Activated naive CD4-positive, alpha-beta T cell treated with anti-CD3 and anti-CD28 coated beads, Interleukin-2, amount 10 ng/mL, durations not matched to agents 5 hours and 36 hours (primary cell): ENCODE data around the gene DRP2. TPM values are rescaled to one million over a fixed set of nuclear protein-coding genes. Genes with fewer than 3 reads are reported as not detected.

ENCODE experiments used
- total RNA-seq, 2 experiments: library from RNA; stranded (reverse); gene quantifications; one replicate each; pipeline ENCODE4 v1.2.3, GENCODE V29; 2021

Gene DRP2, protein sequence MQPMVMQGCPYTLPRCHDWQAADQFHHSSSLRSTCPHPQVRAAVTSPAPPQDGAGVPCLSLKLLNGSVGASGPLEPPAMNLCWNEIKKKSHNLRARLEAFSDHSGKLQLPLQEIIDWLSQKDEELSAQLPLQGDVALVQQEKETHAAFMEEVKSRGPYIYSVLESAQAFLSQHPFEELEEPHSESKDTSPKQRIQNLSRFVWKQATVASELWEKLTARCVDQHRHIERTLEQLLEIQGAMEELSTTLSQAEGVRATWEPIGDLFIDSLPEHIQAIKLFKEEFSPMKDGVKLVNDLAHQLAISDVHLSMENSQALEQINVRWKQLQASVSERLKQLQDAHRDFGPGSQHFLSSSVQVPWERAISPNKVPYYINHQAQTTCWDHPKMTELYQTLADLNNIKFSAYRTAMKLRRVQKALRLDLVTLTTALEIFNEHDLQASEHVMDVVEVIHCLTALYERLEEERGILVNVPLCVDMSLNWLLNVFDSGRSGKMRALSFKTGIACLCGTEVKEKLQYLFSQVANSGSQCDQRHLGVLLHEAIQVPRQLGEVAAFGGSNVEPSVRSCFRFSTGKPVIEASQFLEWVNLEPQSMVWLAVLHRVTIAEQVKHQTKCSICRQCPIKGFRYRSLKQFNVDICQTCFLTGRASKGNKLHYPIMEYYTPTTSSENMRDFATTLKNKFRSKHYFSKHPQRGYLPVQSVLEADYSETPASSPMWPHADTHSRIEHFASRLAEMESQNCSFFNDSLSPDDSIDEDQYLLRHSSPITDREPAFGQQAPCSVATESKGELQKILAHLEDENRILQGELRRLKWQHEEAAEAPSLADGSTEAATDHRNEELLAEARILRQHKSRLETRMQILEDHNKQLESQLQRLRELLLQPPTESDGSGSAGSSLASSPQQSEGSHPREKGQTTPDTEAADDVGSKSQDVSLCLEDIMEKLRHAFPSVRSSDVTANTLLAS
- under 1 TPM; 0.45 to 0.55 TPM for total RNA-seq

DNA sequence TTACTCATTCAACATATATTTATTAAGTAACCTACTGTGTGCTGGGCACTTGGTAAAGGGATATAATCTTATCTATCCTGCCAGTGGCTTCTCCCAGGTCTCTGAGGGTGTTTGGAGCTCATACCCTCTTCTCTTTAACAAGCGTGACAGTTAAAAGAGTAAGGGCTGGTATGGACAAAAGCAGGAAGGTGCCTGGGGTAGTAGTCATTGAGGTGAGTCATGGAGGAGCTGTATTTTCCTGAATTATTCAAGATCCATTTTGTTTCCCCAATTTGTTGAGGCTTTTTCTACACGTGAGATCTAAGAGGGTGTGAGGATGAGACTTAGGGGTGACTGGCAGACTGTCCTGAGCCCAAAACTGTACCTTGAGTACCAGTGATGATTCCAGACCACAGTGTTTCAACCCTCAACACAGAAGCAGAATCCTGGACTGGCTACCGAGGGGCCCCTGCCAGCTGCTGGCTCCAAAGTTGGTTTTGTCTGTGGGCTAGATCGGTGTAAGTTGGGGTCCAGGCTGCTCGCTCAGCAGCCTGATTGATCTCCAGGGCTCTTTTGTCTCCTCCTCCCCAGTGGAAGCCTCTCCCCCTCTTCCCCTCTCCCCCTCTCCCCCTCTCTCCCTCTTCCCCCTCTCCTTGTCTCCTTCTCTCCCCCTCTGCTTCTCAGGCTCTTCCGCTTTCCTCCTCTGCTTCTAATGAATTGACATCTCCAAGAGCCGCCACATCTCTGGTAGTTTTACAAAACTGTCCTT, at the start of gene DRP2:
Gene DRP2 (plus strand): TSS at position 671 of the 748 bp plus-strand sequence. CDS start 11,862 bp downstream, outside the sequence.

DNA sequence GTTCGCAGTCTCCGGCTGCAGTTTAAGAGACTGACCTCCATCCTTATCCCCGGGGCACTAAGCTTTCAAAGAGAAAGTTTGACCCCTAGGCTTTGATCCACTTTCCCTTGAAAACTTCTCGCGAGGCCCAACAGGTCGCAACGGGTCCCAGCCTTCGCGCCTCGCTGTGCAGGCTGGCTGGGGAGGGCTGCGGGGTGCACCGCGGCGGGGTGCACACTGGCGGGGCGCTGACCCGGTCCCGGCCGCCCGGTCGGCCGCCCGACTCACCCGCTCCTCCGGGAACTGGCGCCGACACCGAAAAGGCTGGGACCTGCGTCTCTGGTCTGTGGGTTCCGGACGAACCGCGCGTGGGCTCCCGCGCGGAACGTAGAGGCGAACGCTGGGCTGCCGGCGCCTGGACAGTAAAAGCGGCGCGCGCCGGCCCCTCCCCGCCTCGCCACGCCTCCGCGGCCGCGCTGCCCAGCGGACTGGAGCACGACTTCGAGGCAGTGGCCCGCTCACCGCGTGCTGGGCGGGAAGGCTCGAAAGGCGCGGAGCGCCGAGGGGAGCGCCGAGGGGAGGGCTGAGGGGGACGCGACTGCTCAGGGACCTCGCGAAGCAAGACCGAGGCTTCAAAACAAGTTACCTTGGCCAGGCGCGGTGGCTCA, 71.5 kb downstream of the DRP2 start, which contains the start of gene TAF7L:
Gene TAF7L (minus strand): TSS at position 378 of the 647 bp plus-strand sequence. CDS start 3,791 bp downstream, outside the sequence.

Other genes with a start within 250 kb of the DRP2 start
- 10 to 100 TPM; 22.7 to 26.4 TPM for gene TRMT2B, start 167.7 kb upstream of the DRP2 start, total RNA-seq
- gene TMEM35A, start 140.9 kb upstream of the DRP2 start, total RNA-seq = not detected
- gene CENPI, start 121.6 kb upstream of the DRP2 start, total RNA-seq = 10 to 100 TPM; 18.9 to 19.5 TPM
- not detected for gene TAF7L, start 71.5 kb downstream of the DRP2 start, total RNA-seq
- 10 to 100 TPM; 12.3 to 14.0 TPM for gene TIMM8A, start 129.0 kb downstream of the DRP2 start, total RNA-seq
- gene BTK, start 166.4 kb downstream of the DRP2 start, total RNA-seq = under 1 TPM; 0.10 to 0.28 TPM
- gene RPL36A, start 171.2 kb downstream of the DRP2 start, total RNA-seq = 100 to 1,000 TPM; 331 to 406 TPM
- gene GLA, start 188.1 kb downstream of the DRP2 start, total RNA-seq = 10 to 100 TPM; 22.6 to 23.6 TPM
- 10 to 100 TPM; 45.3 to 46.4 TPM for gene HNRNPH2, start 188.4 kb downstream of the DRP2 start, total RNA-seq